Embryonic facial prominence (tissue), 1 donor: ENCODE measurements around the gene VWA5A.
A peak's percentile ranks its signal among the peaks of the same experiment; 100 is the strongest.
"Not testable (repeated sequence)": the region's sequence is repeated elsewhere in the genome, so short reads cannot be mapped to it uniquely, and the experiment has no call there.

Experiments
- DNase-seq: peaks from one replicate; pipeline ENCODE4 v3.0.0-alpha.2; 2016; ENCODE audit errors: extremely low spot score

VWA5A gene

GRCh38 chr11:124168796-124169195, 53.5 kb downstream of the VWA5A start:
- DNase-seq: no peak

- not testable (repeated sequence) for DNase-seq
These were observed 55.1 kb downstream of the VWA5A start for GRCh38 chr11:124170315-124170714.

- no peak for DNase-seq
These were observed 55.7 kb downstream of the VWA5A start for GRCh38 chr11:124170801-124171586.

- no peak for DNase-seq
These were observed 56.9 kb downstream of the VWA5A start for GRCh38 chr11:124172101-124172500.

GRCh38 chr11:124172599-124172998, 57.3 kb downstream of the VWA5A start:
- no peak for DNase-seq

GRCh38 chr11:124174001-124174583, 58.8 kb downstream of the VWA5A start:
- DNase-seq: no peak

GRCh38 chr11:124176925-124177715, 61.9 kb downstream of the VWA5A start:
- no peak for DNase-seq

GRCh38 chr11:124179310-124179709, 64.1 kb downstream of the VWA5A start:
- DNase-seq: no peak

- DNase-seq: no peak
These were observed 67.8 kb downstream of the VWA5A start, which contains the start of gene OR10D3 for GRCh38 chr11:124183068-124183467. OR10D3 (plus strand) TSS chr11:124183345; CDS start chr11:124185270, 1,925 bp downstream.

GRCh38 chr11:124190298-124191139, 75.3 kb downstream of the VWA5A start:
- no peak for DNase-seq

- peak; percentile 76 for DNase-seq
These were observed 78.2 kb downstream of the VWA5A start for GRCh38 chr11:124193221-124194010.

- DNase-seq: peak; percentile 50
These were observed 79.3 kb downstream of the VWA5A start for GRCh38 chr11:124194293-124195188.

GRCh38 chr11:124195189-124195734, 80.0 kb downstream of the VWA5A start:
- DNase-seq: no peak
